Measurements from ENCODE around the gene CCNY. TPM values are rescaled to one million over a fixed set of nuclear protein-coding genes. Genes with fewer than 3 reads are reported as not detected.

CCNY gene
- total RNA-seq, 1 donor = 68.6 TPM

GRCh38 chr10:35359056-35359455 is 22.7 kb downstream of the CCNY start:
- H3K4me3 ChIP-seq (ENCODE audit: low read length) = no peak overlapping the region
- no peaks in the 10 kb centered on the region for H3K9me3 ChIP-seq (ENCODE audit: low read depth, low read length)
- H3K27me3 ChIP-seq (ENCODE audit: insufficient read depth, low read length) = no peaks in the 10 kb centered on the region
- H3K4me1 ChIP-seq (ENCODE audit: insufficient read depth, low read length) = peaks cover 23% of the 10 kb centered on the region

GRCh38 chr10:35359873-35360272 is 23.6 kb downstream of the CCNY start:
- Histone ChIP-seq H3K9me3 (ENCODE audit: low read depth, low read length) (no peaks in the 10 kb centered on the region), H3K27me3 (ENCODE audit: insufficient read depth, low read length) (no peaks in the 10 kb centered on the region), H3K4me1 (ENCODE audit: insufficient read depth, low read length) (peaks cover 16% of the 10 kb centered on the region)

DNA sequence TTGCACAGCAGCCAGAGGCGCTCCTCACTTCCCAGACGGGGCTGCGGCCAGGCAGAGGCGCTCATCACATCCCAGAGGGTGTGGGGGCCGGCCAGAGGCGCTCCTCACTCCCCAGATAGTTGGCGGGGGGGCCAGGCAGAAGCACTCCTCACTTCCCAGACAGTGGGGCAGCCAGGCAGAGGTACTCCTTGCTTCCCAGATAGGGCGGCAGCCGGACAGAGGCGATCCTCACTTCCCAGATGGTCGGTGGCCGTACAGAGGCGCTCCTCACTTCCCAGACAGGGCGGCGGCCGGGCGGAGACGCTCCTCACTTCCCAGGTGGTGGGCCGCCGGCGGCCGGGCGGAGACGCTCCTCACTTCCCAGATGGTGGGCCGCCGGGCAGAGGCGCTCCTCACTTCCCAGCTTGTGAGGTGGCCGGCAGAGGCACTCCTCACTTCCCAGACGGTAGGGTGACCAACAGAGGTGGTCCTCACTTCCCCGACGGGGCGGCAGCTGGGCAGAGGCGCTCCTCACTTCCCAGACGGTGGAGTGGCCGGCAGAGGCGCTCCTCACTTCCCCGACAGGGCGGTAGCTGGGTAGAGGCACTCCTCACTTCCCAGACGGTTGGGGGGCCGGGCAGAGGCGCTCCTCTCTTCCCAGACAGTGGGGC is 26.5 kb downstream of the CCNY start:
- no peaks in the 10 kb centered on the region for H3K9me3 ChIP-seq (ENCODE audit: low read depth, low read length)
- no peaks in the 10 kb centered on the region for H3K27me3 ChIP-seq (ENCODE audit: insufficient read depth, low read length)
- H3K4me3 ChIP-seq (ENCODE audit: low read length) = no peak overlapping the region
- peaks cover 5% of the 10 kb centered on the region for H3K4me1 ChIP-seq (ENCODE audit: insufficient read depth, low read length)

More at GRCh38 chr10:35359873-35360272, 23.6 kb downstream of the CCNY start:
- no peak overlapping the region for H3K4me3 ChIP-seq (ENCODE audit: low read length)

GRCh38 chr10:35363587-35363986 is 27.3 kb downstream of the CCNY start:
- no peak overlapping the region for H3K4me3 ChIP-seq (ENCODE audit: low read length)
- peaks cover 13% of the 10 kb centered on the region for H3K4me1 ChIP-seq (ENCODE audit: insufficient read depth, low read length)
- H3K27me3 ChIP-seq (ENCODE audit: insufficient read depth, low read length) = no peaks in the 10 kb centered on the region
- no peaks in the 10 kb centered on the region for H3K9me3 ChIP-seq (ENCODE audit: low read depth, low read length)

GRCh38 chr10:35364808-35365207 is 28.5 kb downstream of the CCNY start:
- Histone ChIP-seq H3K9me3 (ENCODE audit: low read depth, low read length) (no peaks in the 10 kb centered on the region), H3K4me1 (ENCODE audit: insufficient read depth, low read length) (peaks cover 22% of the 10 kb centered on the region), H3K4me3 (ENCODE audit: low read length) (no peak overlapping the region), H3K27me3 (ENCODE audit: insufficient read depth, low read length) (no peaks in the 10 kb centered on the region)

DNA sequence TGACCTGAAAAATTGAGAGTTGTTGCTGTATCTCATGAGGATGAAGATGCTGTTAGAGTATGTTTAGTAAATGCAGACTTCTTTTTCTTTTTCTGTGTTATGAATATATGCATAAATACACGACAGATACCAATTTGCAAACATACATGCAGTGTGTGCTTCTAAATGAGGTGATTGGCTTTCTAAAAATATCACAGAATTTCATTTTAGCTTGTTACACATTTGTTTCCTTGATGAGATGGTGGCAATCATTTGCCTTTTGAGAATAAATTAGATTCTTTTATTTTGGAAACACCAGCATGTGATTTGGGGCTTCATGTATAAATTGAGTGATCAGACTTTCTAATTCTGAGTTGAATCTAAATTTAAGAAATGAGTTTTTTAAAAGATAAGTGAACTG is 29.7 kb downstream of the CCNY start:
- H3K9me3 ChIP-seq (ENCODE audit: low read depth, low read length) = no peaks in the 10 kb centered on the region
- H3K27me3 ChIP-seq (ENCODE audit: insufficient read depth, low read length) = no peaks in the 10 kb centered on the region
- H3K4me3 ChIP-seq (ENCODE audit: low read length) = no peak overlapping the region
- peaks cover 24% of the 10 kb centered on the region for H3K4me1 ChIP-seq (ENCODE audit: insufficient read depth, low read length)

GRCh38 chr10:35367107-35367859 is 31.0 kb downstream of the CCNY start:
- no peak overlapping the region for H3K4me3 ChIP-seq (ENCODE audit: low read length)
- no peaks in the 10 kb centered on the region for H3K9me3 ChIP-seq (ENCODE audit: low read depth, low read length)
- peaks cover 37% of the 10 kb centered on the region for H3K4me1 ChIP-seq (ENCODE audit: insufficient read depth, low read length)
- no peaks in the 10 kb centered on the region for H3K27me3 ChIP-seq (ENCODE audit: insufficient read depth, low read length)

DNA sequence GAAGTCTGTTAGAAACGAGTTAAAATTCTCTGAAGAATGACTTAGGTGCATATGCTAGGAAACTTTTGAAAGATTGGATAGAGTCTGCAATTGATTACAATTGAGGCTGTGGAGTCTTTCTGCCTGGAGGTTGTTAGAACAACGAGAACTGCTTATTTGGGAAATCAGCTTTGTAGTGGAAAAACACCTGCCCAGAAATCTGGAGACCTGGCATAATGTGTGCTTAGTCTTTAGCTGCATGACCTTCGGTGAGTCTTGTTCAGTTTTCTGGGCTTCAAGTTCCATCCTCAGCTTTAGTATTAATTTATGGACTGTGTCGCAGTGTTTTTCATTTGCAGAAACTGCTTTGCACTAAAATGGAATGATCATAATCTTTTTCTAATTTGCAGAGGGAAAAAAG is 31.7 kb downstream of the CCNY start:
- H3K9me3 ChIP-seq (ENCODE audit: low read depth, low read length) = no peaks in the 10 kb centered on the region

GRCh38 chr10:35368485-35369048 is 32.3 kb downstream of the CCNY start:
- Histone ChIP-seq H3K9me3 (ENCODE audit: low read depth, low read length) (no peaks in the 10 kb centered on the region), H3K27me3 (ENCODE audit: insufficient read depth, low read length) (no peaks in the 10 kb centered on the region), H3K4me1 (ENCODE audit: insufficient read depth, low read length) (peaks cover 48% of the 10 kb centered on the region), H3K4me3 (ENCODE audit: low read length) (no peak overlapping the region)

More for the DNA sequence above, 31.7 kb downstream of the CCNY start:
- Histone ChIP-seq H3K4me1 (ENCODE audit: insufficient read depth, low read length) (peaks cover 44% of the 10 kb centered on the region), H3K4me3 (ENCODE audit: low read length) (no peak overlapping the region), H3K27me3 (ENCODE audit: insufficient read depth, low read length) (no peaks in the 10 kb centered on the region)

GRCh38 chr10:35369049-35369611 is 32.8 kb downstream of the CCNY start:
- H3K27me3 ChIP-seq (ENCODE audit: insufficient read depth, low read length) = no peaks in the 10 kb centered on the region
- H3K4me3 ChIP-seq (ENCODE audit: low read length) = no peak overlapping the region
- no peaks in the 10 kb centered on the region for H3K9me3 ChIP-seq (ENCODE audit: low read depth, low read length)
- H3K4me1 ChIP-seq (ENCODE audit: insufficient read depth, low read length) = peaks cover 52% of the 10 kb centered on the region

GRCh38 chr10:35371731-35372130 is 35.4 kb downstream of the CCNY start:
- Histone ChIP-seq H3K4me1 (ENCODE audit: insufficient read depth, low read length) (peaks cover 69% of the 10 kb centered on the region), H3K4me3 (ENCODE audit: low read length) (no peak overlapping the region), H3K9me3 (ENCODE audit: low read depth, low read length) (no peaks in the 10 kb centered on the region), H3K27me3 (ENCODE audit: insufficient read depth, low read length) (no peaks in the 10 kb centered on the region)

GRCh38 chr10:35372329-35372728 is 36.0 kb downstream of the CCNY start:
- Histone ChIP-seq H3K27me3 (ENCODE audit: insufficient read depth, low read length) (no peaks in the 10 kb centered on the region), H3K9me3 (ENCODE audit: low read depth, low read length) (no peaks in the 10 kb centered on the region), H3K4me3 (ENCODE audit: low read length) (no peak overlapping the region), H3K4me1 (ENCODE audit: insufficient read depth, low read length) (peaks cover 69% of the 10 kb centered on the region)

- H3K4me1 ChIP-seq (ENCODE audit: insufficient read depth, low read length) = peaks cover 68% of the 10 kb centered on the region
- no peaks in the 10 kb centered on the region for H3K27me3 ChIP-seq (ENCODE audit: insufficient read depth, low read length)
Observed at GRCh38 chr10:35375091-35375765, 38.9 kb downstream of the CCNY start.

DNA sequence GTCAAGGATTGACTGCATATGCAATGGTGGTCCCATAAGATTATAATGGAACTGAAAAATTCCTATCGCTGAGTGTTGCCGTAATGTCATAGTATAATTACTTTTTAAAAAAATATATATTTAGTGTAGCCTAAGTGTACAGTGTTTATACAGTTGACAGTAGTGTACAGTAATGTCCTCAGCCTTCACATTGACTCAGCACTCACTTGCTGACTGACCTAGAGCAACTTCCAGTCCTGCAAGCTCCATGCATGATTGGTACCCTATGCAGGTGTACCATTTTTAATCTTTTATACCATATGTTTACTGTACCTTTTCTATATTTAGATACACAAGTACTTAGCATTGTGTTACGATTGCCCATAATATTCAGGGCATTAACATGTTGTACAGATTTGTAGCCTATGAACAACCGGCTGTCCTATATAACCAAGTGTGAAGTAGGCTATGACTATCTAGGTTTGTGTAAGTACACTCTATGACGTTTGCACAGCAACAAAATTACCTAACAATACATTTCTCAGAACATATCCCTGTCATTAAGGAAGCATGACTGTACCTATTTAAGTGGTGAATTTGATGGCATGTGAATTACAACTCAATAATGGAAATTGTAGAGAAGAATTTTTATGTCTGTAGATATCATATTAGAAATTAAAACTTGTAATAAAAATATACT is 40.9 kb downstream of the CCNY start:
- Histone ChIP-seq H3K27me3 (ENCODE audit: insufficient read depth, low read length) (no peaks in the 10 kb centered on the region), H3K4me3 (ENCODE audit: low read length) (no peak overlapping the region), H3K4me1 (ENCODE audit: insufficient read depth, low read length) (peaks cover 55% of the 10 kb centered on the region), H3K9me3 (ENCODE audit: low read depth, low read length) (no peaks in the 10 kb centered on the region)

More at GRCh38 chr10:35375091-35375765, 38.9 kb downstream of the CCNY start:
- no peaks in the 10 kb centered on the region for H3K9me3 ChIP-seq (ENCODE audit: low read depth, low read length)
- no peak overlapping the region for H3K4me3 ChIP-seq (ENCODE audit: low read length)

Data from mononuclear cell (primary cell).